ENCODE data around the gene RNF207.
A peak's percentile ranks its signal among the peaks of the same experiment; 100 is the strongest.

Gene RNF207

DNA sequence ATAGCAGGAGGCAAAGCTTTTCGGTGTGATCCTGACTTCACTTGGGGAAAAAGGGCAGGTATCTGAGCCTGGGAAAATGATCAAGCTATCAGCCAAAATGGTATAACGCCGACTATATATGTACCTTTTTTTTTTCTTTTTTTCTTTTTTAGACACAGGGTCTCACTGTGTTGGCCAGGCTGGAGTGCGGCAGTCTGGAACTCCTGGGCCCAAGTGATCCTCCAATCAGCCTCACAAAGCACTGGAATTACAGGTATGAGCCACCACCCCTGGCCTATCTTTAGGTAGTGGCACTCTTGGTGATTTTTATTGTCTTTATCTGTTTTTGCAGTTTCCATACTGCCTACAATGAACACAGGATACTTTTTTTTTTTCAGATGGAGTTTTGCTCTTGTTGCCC is 31.2 kb downstream of the RNF207 start:
- no peak for DNase-seq

DNA sequence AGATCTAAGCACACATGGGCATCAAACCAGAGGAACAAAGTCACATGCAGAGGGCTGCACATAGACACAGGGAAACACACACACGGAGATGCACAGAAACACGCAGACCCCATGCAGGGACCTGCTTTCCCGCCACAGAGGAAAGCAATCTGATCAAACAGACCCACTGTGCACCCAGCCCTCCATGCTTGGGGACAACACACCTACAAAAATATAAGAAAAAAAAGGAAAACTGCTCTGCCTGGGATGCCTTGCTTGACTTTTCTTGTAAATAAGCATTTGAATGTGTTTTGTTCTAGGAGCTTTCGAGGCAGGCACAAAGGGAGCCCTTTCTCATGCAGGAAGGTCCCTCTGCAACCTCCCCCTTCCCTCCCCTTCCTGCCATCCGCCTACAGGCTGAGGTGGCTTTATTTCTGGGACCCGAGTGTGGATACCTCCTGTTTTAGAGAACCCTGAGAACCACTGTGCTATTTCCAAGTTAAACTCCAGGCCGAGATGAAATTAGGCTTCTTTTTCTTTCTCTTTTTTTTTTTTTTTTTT is 33.4 kb downstream of the RNF207 start:
- DNase-seq = no peak

DNA sequence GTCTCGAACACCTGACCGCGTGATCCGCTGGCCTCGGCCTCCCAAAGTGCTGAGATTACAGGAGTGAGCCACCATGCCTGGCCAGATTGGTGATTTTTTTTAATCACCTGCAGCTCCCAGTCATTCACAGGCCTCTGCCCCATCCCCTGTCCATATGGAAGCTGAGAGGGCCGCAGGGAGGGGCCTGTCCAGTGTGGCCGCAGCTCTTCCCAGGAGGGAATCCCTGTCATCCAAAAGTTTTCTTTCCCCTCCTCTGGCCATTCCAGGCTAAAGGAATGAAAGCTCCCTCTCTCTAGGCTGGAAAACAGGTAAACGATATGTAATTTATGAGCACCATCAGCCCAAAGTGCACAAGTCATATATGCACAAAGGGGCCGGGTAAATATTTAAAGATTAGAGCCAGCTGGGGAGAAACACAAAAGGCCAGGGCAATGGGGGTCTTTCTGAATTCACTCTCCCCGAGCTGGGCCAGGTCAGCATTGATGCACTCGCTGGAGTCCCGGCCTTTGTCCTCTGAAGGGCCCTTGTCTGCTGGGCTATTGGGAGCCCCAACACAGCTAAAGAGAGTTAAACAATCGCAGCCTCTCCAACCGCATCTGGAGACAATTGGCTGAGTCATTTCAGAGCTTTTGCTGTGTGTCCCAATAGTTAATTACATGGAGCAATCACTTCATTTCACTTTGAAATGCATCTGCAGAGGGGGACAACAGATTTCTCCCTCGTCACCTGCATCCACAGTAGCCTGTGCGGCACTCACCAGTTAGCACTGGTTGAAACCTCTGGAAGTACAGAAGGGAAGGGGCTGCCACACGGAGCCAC is 34.2 kb downstream of the RNF207 start:
- no peak for DNase-seq

DNA sequence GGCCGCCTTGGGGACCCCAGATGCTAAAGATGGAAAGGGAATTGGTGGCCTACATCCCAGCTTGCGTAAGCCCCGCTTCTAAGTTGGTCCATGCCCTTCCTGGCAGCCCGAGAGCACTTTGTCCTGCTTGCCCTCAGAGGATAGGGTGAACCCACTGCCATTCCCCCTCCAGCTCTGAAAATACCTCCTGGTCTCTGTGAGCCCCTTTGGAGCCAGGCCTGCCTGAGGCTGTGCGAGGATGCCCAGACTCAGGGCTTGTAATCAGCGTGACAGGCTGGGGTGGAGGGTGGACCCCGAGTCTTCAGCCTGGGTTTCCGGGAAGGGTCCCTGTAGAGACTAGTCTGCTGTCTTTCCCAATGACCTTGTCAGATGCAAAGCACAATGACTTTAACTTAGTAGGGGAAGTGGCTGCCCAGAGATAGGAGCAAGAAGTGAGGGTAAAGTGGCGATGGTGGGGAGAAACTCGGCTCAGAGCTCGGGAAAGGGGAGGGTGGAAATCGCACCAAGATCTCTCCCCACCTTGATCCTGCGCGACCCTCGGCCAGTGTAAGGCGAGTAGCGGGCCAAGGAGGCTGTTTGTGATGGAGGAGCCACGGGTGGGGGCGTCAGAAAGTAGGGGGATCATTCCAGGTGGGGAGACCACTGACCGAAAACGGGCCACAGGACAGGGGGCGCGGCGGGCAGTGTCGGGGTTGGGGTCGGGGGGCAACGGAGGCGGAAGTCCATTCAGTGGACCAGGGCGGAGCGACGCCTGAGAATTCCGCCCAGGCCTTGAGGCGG is 35.4 kb downstream of the RNF207 start:
- no peak for DNase-seq

DNA sequence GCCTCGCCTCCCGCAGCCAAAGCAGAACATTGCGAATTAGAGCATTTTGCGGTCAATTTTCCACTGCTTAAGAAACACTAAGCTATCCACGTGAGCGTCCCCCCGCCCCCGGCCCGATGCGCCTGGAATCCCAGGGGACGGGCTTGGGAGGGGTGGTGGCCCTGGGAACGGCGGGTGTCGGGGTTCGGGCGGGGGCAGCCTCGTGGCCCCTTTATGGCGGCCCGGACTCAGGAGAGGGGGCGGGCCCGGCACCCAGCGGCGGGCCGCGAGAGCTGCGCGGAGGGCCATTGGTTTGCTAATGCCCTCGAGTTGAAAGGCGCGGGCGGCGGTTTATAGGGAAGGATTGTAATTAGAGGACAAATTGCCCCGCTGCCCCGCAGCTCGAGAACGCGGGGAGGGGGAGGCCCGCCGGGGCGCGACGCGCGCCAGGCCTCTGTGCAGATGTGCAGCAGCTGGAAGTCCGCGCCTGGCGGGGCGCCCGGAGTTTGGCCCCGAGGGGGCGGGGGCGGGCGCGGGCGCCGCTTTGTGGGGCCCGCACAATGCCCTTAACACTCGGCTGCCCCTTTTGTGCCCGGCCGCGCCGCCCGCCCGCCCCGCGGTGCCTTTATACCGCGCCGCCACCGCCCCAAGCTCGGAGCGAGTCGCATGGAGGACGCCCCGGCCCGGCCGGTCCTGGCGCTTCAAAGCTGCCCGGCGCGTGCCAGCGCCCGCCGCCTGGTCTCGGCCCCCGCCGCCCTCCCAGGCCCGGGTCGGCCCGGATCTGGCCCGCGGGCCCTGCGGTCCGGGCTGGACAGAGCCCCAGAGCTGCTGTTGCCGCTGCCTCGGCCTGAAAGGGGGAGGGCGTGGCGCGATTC is 36.2 kb downstream of the RNF207 start:
- DNase-seq = no peak

DNA sequence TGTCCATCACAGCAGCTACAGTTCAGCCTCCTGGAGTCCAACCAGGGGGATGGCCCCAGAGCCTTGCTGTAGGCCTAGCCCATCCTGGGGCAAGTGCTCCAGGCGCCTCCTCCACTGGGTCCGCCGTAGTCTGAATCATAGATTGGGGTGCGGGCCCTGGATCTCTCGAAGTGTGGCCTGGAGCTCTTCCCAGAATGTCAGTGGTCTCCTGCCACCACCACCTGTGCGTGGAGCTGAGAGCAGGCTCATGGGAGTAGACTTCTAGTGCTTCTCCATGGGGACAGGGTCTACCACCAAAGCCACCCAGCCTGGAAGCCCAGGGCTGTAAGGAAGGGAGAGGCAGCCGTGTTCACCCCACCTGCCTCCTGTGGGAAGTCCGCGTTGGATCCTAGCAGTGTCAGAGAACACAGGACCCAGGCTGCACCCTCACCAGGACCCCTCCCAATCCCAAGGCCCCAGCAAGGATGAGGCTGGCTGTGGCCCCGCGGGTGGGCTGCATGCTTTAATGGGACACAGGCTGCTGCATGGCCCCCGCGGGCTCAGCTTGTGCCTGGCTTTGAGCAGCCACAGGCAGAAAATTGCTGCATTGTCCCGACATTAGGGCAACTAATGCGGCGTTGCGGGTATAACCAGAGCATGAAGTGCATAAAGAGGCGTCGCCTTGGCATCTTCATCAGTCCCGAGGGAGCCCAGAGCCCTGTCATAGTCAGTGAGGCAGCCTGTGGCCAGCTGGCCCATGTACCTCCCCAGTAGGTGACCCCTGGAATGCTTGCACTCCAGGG is 37.3 kb downstream of the RNF207 start:
- DNase-seq = no peak

DNA sequence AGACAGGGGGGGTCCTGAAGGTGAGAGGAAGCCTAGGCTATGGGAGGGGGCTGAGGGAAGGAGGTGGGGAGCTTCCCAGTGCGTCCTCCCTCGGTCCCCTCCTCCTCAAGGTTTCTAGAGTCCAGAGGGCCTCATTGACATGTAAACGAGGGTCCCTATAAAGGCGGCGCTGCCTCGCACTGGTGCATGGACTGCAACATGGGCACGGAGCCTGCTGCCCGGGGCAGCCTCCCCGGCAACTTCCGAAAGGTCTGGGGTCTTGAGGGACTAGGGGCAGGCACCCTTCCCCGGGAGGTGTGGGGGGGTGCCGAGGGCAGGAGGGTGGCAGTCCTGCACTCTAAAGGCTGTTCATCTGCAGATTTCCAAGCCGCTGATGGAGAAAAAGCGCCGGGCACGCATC is 38.1 kb downstream of the RNF207 start, which contains the start of gene HES3:
Gene HES3, plus strand, starts transcription at position 187 of the 400 bp plus-strand sequence. Its CDS starts 187 bp downstream, at position 374.
- no peak for DNase-seq

DNA sequence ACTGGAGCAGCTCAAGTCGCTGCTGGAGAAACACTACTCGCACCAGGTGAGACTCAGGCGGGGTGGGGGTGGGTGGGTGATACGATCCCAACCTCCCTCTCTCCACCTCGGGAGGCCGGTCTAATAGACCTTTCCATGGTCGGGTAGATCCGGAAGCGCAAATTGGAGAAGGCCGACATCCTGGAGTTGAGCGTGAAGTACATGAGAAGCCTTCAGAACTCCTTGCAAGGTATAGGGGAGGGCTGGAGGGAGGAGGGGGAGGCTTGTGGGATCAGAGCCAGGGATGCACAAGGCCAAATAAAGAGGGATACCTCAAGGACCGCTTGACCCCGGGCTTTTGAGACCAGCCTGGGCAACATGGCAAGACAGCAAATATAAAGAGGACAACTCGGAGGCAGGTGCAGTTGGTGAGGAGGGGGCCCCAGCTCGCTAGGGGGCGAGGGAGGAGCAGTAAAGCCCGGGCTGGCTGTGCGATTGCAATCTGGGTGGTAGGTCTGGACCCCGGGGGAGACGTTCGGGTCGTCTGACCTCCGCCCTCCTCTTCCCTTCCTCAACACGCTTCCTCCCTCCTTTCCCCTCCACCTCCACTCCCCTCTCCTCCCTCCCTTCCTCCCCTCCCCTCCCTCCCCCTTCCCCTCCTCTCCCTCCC is 38.6 kb downstream of the RNF207 start:
- no peak for DNase-seq

DNA sequence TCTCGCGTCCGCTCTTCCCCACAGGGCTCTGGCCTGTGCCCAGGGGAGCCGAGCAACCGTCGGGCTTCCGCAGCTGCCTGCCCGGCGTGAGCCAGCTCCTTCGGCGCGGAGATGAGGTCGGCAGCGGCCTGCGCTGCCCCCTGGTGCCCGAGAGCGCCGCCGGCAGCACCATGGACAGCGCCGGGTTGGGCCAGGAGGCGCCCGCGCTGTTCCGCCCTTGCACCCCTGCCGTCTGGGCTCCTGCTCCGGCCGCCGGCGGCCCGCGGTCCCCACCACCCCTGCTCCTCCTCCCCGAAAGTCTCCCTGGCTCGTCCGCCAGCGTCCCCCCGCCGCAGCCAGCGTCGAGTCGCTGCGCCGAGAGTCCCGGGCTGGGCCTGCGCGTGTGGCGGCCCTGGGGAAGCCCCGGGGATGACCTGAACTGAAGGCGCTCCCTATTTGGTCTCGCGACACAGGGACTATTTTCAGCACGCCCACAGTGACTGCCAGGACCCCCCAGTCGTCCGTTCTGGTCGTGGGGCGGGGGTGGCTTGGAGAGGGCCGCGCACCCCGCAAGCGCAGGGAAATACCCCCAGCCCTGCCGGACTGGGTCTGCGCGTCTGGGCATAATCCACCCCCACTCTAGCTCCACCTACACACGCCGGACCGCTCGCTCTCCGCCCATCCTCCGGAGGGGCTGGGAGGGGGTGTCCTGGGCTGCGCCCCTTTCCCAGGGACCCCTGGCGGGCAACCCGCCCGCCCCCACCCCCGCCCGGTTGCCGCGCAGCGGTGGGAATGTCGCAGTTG is 39.4 kb downstream of the RNF207 start:
- peak; percentile 54 for DNase-seq

DNA sequence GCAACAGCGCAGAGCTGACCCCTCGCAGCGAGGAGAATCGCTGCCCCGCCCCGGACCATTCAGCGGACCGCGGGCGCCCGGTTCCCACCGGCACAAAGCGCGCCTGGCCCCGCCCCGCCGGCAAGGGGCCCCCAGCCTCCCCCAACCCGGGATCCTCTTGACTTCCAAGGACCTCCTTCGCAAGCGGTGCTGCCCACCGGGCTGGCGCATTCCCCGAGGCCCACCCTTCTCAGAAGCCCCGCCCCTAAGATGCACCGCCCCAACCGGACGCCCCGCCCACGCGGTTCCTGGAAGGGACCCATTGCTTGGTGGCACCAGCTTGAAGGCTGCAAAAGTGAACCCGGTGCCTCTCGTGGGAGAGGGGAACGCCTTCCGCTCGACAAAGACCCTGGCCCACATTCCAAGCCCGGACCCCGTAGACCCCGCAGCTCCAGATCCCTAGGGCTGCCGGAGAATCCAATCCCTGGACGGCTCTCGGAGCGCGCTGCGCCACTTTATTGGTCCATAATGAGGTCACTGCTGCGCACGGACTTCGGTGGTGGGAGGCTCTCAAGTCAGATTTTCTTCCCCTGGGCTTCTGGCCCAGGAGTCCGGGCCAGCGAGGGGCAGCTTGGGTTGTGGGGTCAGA is 40.1 kb downstream of the RNF207 start:
- no peak for DNase-seq

DNA sequence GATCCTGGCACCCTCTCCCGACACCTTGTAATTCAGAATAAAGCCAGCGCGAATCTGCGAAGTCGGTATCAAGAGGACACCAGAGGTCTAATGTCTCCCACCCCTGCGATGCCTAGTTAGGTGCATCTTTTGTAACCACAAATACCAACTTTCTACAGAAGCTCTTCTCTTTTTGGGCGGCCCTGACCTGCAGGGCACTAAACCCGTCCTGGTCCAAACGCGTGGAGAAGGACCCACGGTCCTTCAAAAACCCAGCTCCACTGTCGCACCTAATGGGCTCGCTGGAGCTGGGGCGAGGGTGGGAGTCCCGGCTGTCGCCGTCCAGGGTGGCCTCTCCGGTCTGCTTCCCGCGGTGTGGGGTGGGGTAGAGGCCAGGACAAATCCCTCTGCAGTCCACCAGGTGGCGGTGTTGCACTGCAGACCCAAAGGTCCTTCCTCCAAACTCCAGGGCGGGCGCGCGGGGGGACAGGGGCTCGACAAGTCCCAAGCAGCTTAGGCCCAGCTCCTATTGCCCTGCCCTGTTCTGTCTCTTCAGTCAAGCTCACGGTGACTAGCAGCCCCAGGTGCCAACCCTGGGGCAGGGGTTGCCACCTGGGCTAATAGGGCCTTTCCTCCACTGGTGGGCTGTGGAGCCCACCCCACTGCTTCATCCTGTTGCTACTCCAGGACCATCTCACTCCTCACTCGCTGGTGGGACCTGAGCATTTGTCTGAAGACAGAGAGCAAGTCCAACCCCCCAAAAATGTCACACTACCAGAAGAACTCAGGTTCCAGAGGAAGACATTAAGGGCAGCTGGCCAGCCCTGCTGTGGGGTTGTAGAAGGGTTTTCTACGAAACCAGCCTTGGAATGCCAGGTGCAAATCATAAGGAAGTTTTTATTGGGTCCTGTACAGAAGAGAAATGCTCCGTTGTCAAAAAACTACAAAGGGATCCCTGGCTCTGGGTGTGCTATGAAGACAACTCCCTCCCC is 40.9 kb downstream of the RNF207 start:
- DNase-seq = peak; percentile 10

DNA sequence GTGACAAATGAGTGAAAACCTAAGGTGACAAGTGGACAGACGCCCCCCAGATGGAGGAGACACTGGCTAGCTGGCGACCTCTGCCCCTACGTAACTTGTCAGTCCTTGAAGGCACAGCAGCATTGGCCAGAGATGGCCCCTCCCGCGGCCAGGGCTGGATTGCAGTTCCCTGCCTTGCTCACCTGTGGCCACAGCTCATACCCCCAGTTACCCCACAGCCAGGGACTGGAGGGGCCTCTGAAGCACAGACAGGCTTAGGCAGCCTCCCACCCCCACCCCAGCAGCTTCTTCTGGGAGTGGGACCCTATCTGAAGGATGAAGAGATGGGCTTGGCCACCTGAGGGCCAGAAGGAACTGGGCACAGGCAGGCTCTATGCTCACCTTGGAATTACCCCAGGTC is 41.7 kb downstream of the RNF207 start:
- DNase-seq = no peak

DNA sequence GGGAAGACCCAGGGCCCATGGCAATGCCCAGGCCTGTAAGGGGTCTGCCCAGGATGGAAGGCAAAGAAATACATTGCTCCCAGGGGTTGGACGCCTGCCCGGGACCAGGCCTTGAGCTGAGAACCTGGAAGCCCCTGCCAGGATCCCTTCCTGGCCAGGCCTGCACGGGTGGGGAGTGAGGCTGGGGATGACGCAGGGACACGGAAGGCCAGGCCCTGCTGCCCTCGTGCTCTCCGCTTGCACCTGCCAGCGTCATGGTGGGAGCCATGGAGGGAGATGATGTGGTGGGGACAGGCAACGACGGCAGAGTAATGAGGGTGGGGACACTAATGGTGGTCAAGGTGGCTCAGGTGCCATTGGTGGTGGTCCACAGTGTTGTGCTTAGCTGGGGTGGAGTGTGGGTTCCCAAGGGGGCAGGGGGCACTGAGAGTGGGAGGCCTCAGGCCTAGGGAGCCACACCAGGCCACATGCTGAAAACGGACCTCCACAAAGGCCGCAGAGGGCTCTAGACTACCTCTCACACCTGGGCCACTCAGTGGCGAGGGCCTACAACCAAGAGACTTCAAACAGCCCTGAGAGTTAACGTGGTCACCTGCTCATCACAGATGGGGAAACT is 42.4 kb downstream of the RNF207 start:
- no peak for DNase-seq

DNA sequence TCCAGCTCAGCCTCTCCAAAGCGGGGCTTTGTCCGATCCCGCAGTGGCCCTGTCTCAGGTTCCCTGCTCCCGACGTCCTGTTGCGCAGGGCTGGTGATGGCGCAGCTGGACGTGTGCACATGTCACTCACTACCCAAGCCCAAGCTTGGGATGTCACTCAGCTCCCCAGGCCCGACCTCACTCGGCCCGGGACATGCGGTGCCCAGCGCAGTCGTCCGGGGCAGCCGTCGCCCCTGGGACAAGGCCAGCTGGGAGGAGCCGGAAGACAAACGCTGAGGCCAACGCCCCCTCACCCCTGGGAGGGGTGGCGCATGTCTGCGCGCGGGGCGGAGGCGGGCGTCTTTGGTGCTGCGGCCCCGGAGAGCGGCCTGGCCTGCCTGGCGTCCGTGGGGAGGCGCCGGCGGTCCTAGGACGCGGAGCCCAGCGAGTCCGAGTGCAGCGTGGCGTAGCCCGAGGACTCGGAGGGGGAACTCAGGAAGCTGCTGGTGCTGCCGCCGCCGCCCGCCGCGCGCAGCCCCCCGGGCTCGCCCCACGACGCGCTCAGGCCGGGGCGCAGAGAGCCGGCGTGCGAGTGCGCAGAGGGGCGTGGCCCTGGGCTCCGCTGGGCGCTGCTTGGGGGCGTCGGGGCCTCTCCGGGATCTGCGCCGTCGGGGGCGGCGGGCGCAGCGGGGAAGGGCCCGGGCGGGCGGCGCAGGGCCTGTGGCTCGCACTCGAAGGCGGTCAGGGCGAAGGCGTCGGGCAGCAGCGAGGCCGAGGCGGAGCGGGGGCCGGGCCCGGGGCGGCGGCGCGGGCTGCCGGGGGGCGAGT is 43.2 kb downstream of the RNF207 start:
- DNase-seq = no peak

DNA sequence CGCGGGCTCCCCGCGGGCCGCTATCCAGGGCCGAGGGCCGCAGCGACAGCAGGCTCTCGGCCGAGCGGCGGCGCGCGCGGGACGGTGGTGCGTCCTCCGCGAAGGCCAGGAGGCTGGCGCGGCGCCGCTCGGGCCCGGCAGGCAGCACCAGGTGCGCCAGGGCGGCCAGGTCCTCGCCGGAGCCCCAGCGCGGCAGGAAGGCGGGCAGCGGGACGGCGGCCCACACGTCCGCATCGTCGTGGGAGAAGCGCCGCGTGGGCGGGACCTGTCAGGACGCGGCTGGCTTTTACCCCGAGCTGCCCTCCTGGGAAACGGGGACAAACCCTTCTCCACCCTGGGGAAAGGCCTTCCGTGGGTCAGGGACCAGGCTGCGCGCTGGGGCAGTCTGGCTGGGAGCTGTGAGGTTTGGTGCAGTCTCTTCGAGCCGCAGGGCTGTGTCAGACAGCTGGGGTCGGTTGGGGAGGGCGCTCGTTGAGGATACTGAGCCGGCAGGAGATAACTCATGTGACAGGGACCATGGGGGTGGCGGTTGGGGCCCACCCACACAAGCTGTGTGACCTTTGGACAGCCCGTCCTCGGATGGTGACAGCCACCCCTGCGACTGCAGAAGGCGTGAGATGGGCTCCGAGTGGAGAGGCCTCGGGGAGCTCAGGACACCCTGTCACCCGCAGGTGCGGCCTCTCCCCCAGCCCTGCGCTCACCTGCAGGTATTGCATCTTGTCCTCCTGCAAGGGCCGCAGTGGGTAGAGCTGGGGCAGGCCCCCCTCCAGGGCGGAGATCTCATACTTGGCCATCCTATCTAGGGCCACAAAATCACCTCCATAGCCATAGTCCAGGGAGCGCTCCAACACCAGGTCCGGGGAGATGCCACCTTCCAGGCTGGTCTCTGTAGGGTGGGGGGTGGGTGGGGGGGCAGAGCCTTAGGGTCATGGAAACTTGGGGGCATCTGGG is 44.1 kb downstream of the RNF207 start:
- no peak for DNase-seq

DNA sequence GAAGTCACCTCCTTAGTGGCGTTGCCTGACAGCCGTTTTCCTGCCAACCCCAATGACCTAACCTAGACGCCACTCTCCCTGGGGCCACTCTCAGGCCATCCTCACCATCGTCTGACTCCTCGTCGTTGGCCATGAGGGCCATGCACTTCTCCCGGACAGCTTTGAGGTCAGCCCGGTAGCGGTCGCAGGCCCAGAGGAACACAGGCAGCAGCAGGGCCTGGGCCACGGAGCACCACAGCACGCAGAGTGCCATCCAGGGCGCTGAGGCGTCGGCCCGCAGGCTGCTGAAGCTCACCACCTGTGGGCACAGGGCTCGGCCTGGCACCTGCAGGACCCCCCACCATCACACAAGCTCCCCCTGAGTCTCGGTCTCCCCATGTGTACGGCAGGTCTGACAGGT is 45.3 kb downstream of the RNF207 start:
- no peak for DNase-seq

Data from GF-D8 (cell line).